AG08396 (cell line): ENCODE data around the gene LHPP.

Experiments used
- DNase-seq: peaks from one replicate; pipeline ENCODE4 v3.0.0; 2012; ENCODE audit warnings: low spot score, mixed read lengths

The LHPP gene

DNA sequence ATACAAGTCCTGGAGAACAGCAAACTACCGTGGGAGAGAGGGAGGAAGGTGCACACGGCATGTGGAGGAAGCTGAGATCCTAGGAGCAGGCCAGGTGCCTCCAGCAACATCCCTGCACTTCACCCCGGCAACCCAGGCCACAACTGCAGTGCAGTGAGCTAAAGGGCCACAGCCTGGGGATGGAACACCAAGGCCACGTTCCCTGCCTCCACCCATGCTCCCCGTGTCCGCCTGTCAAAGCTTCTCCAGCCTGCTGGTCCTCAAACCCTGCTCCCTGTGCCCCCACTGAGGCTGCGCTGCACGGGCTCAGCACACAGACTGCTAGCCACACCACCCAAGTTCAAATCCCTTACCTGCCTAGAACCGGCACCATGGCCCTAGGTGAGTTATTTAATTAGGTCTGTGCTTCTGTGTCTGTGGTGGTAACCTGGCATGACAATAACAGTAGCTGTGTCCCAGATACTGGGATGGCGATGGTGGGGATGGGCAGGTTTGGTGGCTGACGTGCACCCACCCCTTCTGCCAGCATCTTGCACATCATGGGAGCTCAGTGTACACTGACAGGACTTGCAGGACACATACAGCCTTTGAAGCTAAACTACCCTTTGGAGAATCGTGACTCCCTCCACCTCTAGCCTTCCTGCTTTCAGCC lies 197.1 kb downstream of the LHPP start:
- no peak for DNase-seq

DNA sequence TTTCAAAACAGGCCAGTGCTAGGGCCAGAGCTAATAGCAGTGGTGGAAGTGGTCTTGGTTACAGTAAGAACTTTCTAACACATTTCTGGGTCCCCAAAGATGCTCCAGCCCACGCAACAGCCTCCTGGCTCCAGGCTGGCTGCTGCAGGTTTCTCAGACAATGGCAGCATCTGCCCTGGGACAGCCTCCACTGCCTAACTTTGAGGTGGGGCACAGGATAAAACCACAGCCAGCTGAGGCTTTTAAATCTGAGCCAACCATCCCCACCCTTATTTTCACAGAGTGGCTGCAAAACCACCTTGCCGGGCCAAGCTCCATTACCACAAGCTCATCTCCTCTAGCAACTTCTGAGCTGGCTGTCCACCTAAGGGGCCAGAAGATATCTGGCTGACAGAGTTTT lies 197.8 kb downstream of the LHPP start:
- no peak for DNase-seq

DNA sequence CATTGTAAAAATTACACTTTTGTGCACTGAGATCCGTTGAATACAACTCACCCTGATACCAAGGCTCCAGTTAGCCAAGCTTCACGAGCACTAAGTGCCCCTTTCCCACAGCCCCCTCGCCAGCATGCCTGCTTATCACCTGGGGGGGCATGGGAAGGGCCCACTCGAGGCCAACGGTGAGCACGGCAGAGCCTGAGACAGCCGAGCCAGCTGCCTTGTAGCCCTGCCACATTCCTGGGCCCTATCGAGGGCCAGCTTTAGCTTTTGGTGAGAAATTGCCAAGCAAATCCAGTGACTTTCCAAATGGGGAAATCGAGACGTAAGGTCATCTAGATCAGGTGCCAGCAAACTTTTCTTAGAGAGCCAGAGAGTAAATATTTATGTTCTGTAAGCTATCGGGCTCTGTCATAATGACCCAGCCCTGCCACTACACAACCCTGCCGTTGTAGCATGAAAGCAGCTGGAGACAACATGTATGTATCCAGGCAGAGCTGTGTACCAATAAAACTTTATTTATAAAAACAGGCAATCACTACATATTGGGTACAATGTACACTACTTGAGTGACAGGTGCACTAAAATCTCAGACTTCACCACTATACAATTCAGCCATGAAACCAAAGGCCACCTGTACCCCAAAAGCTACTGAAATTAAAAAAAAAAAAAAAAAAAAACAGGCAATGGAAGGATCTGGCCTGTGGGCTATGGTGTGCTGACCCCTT lies 198.9 kb downstream of the LHPP start:
- no peak for DNase-seq

DNA sequence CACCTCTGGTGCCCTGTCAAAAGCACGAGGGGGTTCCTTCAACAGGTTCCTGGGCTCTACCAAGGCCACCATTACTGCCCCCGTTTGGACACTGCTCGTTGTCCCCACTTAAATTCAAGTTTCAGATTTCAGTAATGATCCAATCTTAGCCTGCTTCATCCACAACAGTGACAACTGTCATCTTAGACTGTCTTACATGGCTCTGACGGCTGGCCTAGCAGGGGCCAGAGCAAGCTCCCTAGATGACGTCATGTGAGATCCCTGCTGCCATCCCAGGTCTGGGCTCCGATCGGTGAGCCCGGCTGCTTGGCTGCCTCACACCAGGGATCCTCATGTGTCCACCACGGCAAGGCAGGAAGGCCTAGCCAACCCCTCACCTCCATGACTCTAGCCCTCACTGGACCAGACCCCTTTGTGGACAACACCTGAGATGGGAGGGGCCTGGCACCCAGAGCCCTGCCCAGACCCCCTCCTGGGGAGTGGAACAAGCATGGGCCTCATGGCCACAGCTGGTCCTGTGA lies 200.1 kb downstream of the LHPP start:
- no peak for DNase-seq

DNA sequence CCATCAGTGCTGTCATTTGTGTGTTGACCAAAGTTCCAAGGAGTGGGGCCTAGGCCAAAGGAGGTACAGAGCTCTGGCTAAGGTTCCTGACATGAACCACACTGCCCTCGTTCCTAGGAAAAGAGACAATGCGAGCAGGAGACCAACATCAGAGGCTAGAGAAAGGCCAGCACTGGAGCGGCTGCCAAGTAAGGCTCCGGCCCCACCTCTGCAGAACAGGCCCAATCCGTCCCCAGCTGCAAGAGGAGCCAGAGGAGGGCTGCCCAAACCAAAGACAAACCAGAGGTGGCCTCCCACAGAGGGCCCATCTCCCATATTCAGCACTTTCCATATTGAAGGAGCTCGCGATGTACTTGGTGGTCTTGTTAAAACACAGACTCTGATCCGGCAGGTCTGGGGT lies 201.6 kb downstream of the LHPP start:
- no peak for DNase-seq
